ENCODE measurements around the gene PHC3.

- TF ChIP-seq CTCF (IDR thresholded peaks at IDR 0.05; ENCODE audit: poor library complexity, severe bottlenecking) (no peak), EZH2 (IDR thresholded peaks at IDR 0.05; ENCODE audit: borderline replicate concordance, insufficient read depth, low read length, poor library complexity, severe bottlenecking) (no peak), RAD21 (conservative IDR thresholded peaks at IDR 0.05) (no peak), POLR2AphosphoS5 (IDR thresholded peaks at IDR 0.05) (no peak), TAF1 (IDR thresholded peaks at IDR 0.05; ENCODE audit: low read depth) (no peak), SMC3 (conservative IDR thresholded peaks at IDR 0.05; ENCODE audit: poor library complexity) (no peak), MXI1 (conservative IDR thresholded peaks at IDR 0.05; ENCODE audit: poor library complexity, severe bottlenecking) (no peak)
These were observed 39.2 kb downstream of the PHC3 start for GRCh38 chr3:170142373-170142772.

Data from neural cell (in vitro differentiated cells).